HepG2 (cell line): ENCODE data around the gene ZDHHC16. TPM values are rescaled to one million over a fixed set of nuclear protein-coding genes. Genes with fewer than 3 reads are reported as not detected.

ENCODE experiments used
- AHR ChIP-seq: IDR thresholded peaks from 2 replicates; pipeline ENCODE4 v1.6.1; 2018; ENCODE audit warnings: missing genetic modification reagents, missing compliant biosample characterization
- FOXP1 ChIP-seq, 2 experiments: fragments of 450-650 bp in 1 of 2; IDR thresholded peaks; 2 replicates each; pipeline ENCODE4 v1.6.1; 2017 to 2018; ENCODE audit warnings: antibody characterized with exemption in 1 of 2
- RARA ChIP-seq: IDR thresholded peaks from 2 replicates; pipeline ENCODE4 v1.6.1; 2016; ENCODE audit warnings: missing genetic modification reagents, missing compliant biosample characterization
- SALL2 ChIP-seq: sonication (generic); formaldehyde crosslinking; IDR thresholded peaks from 2 replicates; pipeline ENCODE4 v1.8.1; 2023; ENCODE audit warnings: mild to moderate bottlenecking, missing genetic modification reagents, inconsistent platforms
- SP4 ChIP-seq: sonication (generic); formaldehyde crosslinking; IDR thresholded peaks from 2 replicates; pipeline ENCODE4 v1.8.1; 2023; ENCODE audit warnings: mild to moderate bottlenecking, missing genetic modification reagents
- ZNF30 ChIP-seq: sonication (generic); formaldehyde crosslinking; IDR thresholded peaks from 2 replicates; pipeline ENCODE4 v1.5.0; 2020; ENCODE audit warnings: mild to moderate bottlenecking, missing genetic modification reagents
- ZNF777 ChIP-seq: sonication (generic); formaldehyde crosslinking; IDR thresholded peaks from 2 replicates; pipeline ENCODE4 v1.4.0; 2020; ENCODE audit warnings: missing genetic modification reagents
- polyA plus RNA-seq, 8 experiments: library from polyadenylated mRNA; depleted of rRNA in 3 of 8; stranded (reverse) in 7 of 8; unstranded in 1 of 8; fragments of >200 nt; fragmentation: Illumina TruSeq in 4 of 8; extraction: Trizol in 4 of 8; gene quantifications; 2 replicates each; pipeline versions ENCODE4 v1.2.1 to v1.2.3, GENCODE V29; 2011 to 2016; ENCODE audit warnings: low read depth in 4 of 8, missing spikeins in 1 of 8, mixed read lengths in 1 of 8; ENCODE audit not compliant: insufficient read depth in 1 of 8
- total RNA-seq, 5 experiments: library from RNA; depleted of rRNA; stranded (reverse); fragments of >200 nt; fragmentation: Illumina TruSeq; extraction: Trizol; gene quantifications; 2 replicates each; pipeline ENCODE4 v1.2.3, GENCODE V29; 2016; ENCODE audit warnings: low read depth in 1 of 5
- TF ChIP-seq, protein P1 (sequence below): sonication (generic); formaldehyde crosslinking; IDR thresholded peaks from 2 replicates; pipeline ENCODE4 v1.4.0; 2020; ENCODE audit warnings: missing genetic modification reagents
- TF ChIP-seq, protein P2 (sequence below): sonication (generic); formaldehyde crosslinking; IDR thresholded peaks from 2 replicates; pipeline ENCODE4 v1.5.0; 2020; ENCODE audit warnings: mild to moderate bottlenecking, missing genetic modification reagents, moderate library complexity
- TF ChIP-seq, protein P3 (sequence below): sonication (generic); formaldehyde crosslinking; IDR thresholded peaks from 2 replicates; pipeline ENCODE4 v1.8.1; 2023; ENCODE audit warnings: missing genetic modification reagents, mild to moderate bottlenecking, borderline replicate concordance
- TF ChIP-seq, protein P4 (sequence below): sonication (generic); formaldehyde crosslinking; IDR thresholded peaks from 2 replicates; pipeline ENCODE4 v1.4.0; 2020; ENCODE audit warnings: missing genetic modification reagents, borderline replicate concordance
- TF ChIP-seq, protein P5 (sequence below): sonication (generic); formaldehyde crosslinking; IDR thresholded peaks from 2 replicates; pipeline ENCODE4 v1.5.1; 2020; ENCODE audit warnings: missing genetic modification reagents, mild to moderate bottlenecking, borderline replicate concordance

ZDHHC16 gene
- total and polyA plus RNA-seq, 2 of the 13 experiments (the other 11 are each of a cell fraction or from before 2014, with no cell fraction given) = 40.8 to 41.8 TPM

DNA sequence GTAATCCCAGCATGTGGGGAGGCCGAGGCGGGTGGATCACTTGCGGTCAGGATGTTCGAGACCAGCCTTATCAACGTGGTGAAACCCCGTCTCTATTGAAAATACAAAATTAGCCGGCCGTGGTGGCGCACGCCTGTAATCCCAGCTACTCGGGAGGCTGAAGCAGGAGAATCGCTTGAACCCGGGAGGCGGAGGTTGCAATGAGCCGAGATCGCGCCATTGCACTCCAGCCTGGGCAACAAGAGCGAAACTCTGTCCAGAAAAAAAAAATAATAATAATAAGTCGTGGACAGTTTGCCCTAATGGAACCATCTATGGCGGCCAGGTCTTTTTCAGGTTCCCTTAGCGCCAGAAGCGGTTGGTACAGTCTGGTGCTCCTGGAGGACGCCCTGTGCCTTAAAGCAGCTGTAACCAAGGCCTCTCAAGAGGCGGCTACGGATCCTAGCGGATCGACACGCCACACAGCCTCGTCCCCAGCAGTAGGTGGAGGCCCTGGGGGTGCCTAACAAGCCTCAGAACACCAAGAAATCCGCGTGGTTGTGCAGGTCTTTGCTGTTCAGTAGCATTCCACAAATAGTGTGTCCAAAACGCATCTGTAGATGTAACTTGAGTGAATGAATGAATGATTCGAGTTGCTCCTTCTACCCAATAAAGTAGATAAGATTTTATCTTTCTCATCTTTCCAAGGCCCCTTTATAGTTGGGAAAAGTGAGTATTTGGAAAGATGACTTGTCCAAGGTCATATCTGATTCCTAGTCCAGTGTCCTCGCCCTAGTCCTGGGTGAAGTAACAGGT, 19.0 kb upstream of the ZDHHC16 start (continued):
- TF ChIP-seq, protein P1, sequence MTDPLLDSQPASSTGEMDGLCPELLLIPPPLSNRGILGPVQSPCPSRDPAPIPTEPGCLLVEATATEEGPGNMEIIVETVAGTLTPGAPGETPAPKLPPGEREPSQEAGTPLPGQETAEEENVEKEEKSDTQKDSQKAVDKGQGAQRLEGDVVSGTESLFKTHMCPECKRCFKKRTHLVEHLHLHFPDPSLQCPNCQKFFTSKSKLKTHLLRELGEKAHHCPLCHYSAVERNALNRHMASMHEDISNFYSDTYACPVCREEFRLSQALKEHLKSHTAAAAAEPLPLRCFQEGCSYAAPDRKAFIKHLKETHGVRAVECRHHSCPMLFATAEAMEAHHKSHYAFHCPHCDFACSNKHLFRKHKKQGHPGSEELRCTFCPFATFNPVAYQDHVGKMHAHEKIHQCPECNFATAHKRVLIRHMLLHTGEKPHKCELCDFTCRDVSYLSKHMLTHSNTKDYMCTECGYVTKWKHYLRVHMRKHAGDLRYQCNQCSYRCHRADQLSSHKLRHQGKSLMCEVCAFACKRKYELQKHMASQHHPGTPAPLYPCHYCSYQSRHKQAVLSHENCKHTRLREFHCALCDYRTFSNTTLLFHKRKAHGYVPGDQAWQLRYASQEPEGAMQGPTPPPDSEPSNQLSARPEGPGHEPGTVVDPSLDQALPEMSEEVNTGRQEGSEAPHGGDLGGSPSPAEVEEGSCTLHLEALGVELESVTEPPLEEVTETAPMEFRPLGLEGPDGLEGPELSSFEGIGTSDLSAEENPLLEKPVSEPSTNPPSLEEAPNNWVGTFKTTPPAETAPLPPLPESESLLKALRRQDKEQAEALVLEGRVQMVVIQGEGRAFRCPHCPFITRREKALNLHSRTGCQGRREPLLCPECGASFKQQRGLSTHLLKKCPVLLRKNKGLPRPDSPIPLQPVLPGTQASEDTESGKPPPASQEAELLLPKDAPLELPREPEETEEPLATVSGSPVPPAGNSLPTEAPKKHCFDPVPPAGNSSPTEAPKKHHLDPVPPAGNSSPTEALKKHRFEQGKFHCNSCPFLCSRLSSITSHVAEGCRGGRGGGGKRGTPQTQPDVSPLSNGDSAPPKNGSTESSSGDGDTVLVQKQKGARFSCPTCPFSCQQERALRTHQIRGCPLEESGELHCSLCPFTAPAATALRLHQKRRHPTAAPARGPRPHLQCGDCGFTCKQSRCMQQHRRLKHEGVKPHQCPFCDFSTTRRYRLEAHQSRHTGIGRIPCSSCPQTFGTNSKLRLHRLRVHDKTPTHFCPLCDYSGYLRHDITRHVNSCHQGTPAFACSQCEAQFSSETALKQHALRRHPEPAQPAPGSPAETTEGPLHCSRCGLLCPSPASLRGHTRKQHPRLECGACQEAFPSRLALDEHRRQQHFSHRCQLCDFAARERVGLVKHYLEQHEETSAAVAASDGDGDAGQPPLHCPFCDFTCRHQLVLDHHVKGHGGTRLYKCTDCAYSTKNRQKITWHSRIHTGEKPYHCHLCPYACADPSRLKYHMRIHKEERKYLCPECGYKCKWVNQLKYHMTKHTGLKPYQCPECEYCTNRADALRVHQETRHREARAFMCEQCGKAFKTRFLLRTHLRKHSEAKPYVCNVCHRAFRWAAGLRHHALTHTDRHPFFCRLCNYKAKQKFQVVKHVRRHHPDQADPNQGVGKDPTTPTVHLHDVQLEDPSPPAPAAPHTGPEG = no peak
- TF ChIP-seq FOXP1 (IDR thresholded peaks at IDR 0.05) = no peak
- no peak for TF ChIP-seq FOXP1 (CRISPR knock-in tag; IDR thresholded peaks at IDR 0.05)
- no peak for TF ChIP-seq ZNF30
- TF ChIP-seq SALL2 (CRISPR knock-in tag) = no peak
- TF ChIP-seq, protein P2, sequence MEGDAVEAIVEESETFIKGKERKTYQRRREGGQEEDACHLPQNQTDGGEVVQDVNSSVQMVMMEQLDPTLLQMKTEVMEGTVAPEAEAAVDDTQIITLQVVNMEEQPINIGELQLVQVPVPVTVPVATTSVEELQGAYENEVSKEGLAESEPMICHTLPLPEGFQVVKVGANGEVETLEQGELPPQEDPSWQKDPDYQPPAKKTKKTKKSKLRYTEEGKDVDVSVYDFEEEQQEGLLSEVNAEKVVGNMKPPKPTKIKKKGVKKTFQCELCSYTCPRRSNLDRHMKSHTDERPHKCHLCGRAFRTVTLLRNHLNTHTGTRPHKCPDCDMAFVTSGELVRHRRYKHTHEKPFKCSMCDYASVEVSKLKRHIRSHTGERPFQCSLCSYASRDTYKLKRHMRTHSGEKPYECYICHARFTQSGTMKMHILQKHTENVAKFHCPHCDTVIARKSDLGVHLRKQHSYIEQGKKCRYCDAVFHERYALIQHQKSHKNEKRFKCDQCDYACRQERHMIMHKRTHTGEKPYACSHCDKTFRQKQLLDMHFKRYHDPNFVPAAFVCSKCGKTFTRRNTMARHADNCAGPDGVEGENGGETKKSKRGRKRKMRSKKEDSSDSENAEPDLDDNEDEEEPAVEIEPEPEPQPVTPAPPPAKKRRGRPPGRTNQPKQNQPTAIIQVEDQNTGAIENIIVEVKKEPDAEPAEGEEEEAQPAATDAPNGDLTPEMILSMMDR (CRISPR knock-in tag) = no peak
- TF ChIP-seq RARA (CRISPR knock-in tag) = no peak; the same call in 1 of the 2 replicates
- TF ChIP-seq, protein P3, sequence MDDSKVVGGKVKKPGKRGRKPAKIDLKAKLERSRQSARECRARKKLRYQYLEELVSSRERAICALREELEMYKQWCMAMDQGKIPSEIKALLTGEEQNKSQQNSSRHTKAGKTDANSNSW (CRISPR knock-in tag) = no peak
- no peak for TF ChIP-seq AHR
- no peak for TF ChIP-seq ZNF777 (CRISPR knock-in tag)
- TF ChIP-seq, protein P4, sequence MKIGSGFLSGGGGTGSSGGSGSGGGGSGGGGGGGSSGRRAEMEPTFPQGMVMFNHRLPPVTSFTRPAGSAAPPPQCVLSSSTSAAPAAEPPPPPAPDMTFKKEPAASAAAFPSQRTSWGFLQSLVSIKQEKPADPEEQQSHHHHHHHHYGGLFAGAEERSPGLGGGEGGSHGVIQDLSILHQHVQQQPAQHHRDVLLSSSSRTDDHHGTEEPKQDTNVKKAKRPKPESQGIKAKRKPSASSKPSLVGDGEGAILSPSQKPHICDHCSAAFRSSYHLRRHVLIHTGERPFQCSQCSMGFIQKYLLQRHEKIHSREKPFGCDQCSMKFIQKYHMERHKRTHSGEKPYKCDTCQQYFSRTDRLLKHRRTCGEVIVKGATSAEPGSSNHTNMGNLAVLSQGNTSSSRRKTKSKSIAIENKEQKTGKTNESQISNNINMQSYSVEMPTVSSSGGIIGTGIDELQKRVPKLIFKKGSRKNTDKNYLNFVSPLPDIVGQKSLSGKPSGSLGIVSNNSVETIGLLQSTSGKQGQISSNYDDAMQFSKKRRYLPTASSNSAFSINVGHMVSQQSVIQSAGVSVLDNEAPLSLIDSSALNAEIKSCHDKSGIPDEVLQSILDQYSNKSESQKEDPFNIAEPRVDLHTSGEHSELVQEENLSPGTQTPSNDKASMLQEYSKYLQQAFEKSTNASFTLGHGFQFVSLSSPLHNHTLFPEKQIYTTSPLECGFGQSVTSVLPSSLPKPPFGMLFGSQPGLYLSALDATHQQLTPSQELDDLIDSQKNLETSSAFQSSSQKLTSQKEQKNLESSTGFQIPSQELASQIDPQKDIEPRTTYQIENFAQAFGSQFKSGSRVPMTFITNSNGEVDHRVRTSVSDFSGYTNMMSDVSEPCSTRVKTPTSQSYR (CRISPR knock-in tag) = no peak
- TF ChIP-seq, protein P5, sequence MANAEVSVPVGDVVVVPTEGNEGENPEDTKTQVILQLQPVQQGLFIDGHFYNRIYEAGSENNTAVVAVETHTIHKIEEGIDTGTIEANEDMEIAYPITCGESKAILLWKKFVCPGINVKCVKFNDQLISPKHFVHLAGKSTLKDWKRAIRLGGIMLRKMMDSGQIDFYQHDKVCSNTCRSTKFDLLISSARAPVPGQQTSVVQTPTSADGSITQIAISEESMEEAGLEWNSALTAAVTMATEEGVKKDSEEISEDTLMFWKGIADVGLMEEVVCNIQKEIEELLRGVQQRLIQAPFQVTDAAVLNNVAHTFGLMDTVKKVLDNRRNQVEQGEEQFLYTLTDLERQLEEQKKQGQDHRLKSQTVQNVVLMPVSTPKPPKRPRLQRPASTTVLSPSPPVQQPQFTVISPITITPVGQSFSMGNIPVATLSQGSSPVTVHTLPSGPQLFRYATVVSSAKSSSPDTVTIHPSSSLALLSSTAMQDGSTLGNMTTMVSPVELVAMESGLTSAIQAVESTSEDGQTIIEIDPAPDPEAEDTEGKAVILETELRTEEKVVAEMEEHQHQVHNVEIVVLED = no peak
- TF ChIP-seq SP4 (CRISPR knock-in tag) = no peak
